HG03060 (cell line): ENCODE results near the gene SORBS1.
"Not testable (repeated sequence)": the region's sequence is repeated elsewhere in the genome, so short reads cannot be mapped to it uniquely, and the experiment has no call there.

Source experiments
- ATAC-seq: cut with Tn5 transposase; IDR thresholded peaks from one replicate; pipeline ENCODE4 v1.9.1; 2021; ENCODE audit warnings: low read depth, moderate number of reproducible peaks; ENCODE audit not compliant: unreplicated experiment

SORBS1 gene

DNA sequence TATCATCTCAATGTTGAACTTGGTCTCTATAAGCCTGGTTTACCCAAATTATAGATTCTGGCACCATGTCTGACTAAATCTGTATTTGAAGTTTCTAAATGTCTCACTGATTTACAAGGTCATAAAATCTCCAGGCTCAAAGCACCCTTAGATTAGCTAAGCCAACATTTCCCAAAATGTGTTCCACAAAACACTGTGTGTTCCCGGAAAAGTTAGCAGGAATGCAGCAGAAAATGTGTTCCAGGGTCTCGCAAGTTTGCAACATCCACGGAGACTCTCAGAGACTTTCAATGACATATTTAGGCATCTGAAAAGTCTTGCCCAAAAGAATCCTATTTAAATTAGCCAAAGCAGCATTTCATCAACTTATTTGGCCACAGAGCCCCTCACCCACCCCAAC is 91.9 kb downstream of the SORBS1 start:
- no peak for ATAC-seq

DNA sequence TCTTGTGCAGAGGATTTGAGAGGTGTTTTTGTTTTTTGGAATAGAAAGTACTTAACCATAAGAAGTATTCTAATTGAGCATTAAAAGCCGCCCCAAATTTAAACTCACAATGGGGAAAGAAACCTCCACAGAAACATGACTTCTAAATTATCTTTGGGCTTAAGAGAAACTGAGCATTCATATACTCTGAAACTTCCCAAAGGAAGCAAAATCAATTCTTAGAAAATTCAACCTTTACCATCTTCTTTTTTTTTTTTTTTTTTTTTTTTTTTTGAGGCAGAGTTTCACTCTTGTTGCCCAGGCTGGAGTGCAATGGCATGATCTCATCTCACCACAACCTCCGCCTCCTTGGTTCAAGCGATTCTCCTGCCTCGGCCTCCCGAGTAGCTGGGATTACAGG is 93.5 kb downstream of the SORBS1 start:
- not testable (repeated sequence) for ATAC-seq

DNA sequence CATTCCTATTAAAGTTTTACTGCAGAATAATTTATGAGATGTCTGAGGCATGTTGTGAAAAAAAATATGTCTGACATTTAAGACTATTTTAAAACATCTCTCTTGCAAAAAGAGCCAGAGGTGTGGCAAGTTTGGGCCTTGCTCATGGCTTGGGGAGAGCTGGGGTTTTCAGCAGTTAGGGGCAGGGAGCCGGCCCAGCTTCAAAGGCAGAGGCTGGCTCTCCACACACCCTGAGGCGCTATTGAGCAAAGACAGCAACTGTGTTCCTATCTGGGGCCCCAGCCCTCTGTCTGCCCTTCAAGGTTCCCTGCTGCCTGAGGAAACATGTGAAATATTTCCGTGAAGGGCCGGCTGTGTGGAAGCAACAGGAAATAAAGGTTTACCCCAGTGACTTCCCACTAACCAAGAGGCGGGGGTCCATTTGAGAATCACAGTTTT is 94.0 kb downstream of the SORBS1 start:
- ATAC-seq = no peak

DNA sequence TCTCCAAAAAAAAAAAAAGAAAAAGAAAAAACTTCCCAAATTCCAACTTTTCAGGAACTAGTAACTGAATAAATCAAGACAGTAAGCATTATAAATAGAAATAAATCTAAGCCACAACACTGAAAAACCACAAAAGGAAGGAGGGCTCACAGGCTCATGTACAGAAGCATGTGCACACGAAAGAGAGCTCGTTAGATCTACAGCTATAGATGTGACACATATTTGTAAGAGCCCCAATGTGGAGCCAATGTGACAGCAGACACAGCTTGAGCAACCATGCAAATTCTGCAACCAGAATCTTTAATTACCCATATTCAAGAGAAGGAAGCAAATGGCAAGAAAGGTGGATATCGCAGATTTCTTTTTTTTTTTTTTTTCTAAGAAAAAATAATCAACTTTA is 94.7 kb downstream of the SORBS1 start:
- ATAC-seq = no peak

DNA sequence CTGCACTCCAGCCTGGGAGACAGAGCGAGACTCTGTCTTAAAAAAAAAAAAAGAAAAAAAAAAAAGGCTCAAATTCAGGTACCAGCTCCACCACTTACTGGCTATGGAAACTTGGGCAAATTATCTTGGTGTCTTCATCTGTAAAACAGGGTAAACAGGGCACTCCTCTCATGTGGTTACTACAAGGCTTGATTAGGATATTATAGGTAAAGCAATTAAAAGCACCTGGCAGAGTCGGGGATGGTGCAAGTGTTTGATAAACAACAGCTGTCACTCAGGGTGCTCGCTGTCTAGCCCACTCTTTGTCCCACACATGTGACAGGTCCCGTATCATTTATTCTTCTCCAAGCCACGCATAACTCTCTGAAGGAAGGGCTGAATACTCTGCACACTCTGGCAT is 96.9 kb downstream of the SORBS1 start:
- ATAC-seq = no peak

DNA sequence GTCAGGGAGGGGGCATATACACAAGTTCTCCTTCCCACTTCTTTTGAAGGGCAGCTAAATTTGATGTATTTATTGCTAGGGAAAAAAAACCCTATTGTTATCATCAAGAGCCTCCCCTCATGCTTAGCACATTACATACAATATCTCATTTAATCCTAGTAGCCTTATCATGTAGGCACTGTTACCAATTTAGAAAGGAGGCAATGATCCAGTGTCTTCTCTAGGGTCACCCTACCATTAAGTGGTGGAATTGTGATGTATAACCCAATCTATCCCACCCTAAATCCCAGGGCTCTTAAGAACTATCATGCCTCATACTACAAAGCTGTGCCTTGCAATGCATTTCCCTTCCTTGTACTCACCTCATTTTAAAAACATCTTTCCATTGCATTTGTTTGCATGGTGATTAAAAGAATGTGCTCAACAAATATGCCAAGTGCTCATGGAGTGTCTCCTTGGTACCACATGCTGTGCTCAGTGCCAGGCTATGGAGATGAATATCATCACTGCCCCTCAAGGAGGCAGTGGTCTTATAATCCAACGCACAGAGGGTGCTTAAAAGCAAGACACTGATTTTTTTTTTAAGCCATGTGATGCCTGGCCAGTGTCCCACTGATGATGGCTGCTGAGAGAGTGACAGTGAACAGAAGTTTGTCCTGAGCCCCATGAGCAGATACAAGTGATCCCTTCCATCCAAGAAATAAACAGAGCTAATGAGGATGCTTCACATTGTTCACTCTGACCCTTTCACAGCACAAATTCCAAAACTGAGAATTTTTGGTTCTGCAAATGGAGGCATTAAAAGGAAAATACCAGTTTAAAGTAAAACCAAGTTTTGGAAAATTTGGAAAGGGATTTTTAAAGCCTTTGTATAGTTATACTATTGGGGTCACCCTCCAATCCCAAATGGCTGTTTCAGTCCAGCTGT is 98.2 kb downstream of the SORBS1 start:
- ATAC-seq = no peak

DNA sequence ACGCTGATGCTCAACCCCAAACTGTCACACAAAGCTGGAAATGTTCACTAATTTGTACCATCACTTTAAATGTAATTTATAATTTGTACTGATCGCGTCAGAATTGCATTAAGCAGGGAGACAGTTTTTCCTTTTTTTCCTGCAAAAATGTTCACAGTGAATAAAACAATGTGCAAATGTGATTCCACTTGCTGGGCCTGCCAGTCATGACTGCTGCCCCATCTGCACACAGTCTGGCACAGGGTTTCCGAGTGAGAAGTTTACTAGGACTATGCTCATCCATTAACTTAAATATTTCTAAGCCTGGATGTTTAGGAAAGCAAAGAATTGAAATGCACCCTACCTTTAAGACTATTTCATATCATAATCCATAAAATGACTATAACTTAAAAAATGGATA is 99.6 kb downstream of the SORBS1 start:
- no peak for ATAC-seq

DNA sequence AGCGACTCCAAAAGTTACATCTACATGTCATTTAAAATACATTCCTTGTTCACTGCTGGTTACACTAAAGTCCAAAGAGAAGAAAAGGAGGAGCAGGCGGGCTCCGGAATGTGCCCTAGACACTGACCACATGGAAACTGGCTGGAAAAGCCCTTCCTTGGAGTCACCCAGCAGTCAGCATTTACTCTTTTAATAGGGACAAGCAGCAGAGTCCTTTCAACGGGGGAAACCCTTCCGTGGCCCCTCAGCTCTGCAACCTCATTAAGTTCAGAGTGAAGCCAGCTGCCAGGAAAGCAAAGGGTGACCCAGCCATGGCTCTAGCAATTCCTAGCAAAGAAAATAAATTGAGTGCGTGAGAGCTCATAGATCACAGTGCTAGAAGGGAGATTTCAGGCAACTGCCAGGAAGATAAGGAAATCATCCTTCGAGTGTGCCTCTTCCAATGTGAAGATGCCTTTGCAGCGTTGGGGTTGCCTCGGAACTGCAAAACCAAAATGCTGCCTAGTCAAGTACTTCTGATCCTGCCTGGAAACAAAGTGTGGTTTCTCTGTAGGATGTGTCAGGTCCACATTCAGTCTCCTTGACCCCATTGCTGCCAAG is 101.6 kb downstream of the SORBS1 start:
- ATAC-seq = no peak

DNA sequence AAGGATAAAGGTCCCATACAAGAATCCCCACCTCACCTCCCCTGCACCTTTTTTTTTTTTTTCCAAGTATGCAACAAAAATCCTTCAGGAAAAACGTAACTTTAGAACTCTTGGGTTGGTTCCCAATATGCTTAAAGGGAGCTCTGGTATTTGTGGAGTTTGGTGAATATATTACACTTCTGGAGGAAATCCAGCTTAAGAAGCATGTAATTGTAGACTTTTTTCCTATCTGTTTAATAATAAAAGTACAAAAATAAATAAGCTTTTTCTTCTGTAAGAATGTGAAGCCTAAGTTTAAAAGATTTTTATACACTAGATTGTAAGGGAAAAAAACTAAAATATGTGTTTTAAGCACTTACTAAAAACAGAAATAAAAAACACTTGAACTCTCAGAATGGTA is 102.3 kb downstream of the SORBS1 start:
- no peak for ATAC-seq

DNA sequence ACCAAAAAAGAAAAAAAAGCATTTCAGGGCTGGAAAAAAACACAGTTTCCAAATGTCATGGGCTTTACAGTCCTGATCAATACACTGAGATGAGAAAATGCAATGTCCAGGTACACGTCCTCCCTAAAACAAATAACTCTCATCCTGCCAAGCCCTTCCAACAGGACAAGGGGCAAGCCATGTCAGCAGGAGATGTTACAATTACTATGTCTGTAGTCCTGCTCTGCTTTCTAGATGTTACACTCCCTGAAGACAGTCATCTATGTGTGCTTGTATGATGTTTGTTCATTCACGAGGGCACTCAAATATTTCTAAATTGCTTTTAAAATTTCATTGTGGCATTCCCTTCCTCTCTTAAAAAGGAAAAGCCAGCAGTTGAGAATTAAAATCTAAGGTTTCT is 103.2 kb downstream of the SORBS1 start:
- ATAC-seq = no peak

DNA sequence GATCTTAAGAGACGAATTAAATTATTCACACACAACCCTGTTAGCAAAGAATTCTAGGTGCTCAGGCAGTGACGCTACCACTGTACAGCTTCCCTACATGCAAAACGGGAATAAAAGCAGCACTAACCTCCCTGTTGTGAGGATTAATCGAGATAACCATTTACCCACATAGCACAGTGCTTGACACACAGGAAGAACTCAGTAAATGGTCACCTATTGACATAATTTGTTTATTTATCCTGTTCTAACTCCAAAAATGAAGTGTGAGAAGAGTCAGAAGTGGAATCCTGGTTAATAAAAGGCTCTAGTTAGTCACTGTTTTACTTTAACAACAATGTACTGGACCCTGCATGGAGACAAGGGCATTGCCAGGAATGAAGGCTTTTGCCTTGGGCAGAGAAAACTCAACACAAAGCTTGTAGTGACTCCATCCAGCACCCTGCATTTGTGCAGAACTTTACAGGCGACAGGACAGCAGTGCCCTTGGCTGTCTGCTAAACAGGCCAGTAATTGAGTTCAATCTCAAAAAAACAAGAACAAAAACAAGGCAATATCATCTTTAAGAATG is 103.8 kb downstream of the SORBS1 start:
- ATAC-seq = no peak

DNA sequence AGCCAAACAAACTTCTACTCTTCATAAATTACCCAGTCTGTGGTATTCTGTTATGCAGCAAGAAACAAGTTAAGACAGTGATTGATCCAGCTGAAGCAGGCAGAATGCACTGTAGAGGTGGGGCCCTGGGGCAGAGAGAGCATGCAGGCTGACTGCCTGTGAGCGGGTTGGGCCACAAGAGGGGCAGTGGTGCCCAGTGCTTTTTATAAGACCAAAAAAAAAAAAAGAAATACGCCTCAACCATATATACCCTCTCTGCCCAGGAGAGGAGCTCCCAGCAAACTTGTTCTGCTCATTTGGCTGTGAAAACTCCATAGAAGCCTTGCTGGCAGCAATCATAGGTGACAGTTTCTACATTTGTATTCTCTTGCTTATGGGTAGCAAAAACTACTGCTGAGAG is 104.7 kb downstream of the SORBS1 start:
- no peak for ATAC-seq

DNA sequence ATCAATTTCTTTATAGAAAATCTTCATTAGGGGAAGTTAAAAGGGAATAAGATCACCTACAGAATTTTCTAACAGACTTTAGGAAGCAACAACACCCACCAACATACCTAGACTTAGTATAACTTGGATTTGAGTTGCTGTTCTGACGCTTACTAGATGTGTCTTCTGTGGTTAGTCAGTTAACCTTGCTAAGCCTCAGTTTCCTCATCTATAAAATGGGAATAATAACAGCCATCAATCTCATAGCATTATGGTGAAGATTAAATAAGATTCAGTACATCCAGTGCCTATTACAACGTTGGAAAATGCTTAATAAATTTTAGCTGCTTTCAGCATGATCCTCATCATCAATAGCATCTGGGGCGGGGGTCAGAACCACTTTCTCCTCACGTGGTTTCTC is 106.2 kb downstream of the SORBS1 start:
- ATAC-seq = no peak

DNA sequence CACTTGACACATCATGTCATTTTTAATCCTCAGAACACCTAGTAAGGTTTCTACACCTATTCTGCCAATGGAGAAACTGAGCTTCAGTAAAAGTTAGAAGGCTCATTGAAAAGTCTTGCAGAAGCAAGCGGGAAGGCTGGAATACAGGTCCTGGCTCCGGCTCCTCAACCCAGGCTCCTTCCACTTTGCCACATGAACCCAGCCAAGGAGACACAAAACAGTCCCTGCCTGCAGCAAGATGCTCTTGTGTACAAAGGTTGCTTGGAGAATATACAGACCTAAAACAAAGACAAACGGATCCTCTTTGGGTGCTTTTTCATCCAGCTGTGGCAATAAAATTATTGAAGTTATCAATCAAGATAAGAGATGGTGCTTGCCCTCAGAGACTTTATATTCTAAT is 106.8 kb downstream of the SORBS1 start:
- ATAC-seq = no peak

DNA sequence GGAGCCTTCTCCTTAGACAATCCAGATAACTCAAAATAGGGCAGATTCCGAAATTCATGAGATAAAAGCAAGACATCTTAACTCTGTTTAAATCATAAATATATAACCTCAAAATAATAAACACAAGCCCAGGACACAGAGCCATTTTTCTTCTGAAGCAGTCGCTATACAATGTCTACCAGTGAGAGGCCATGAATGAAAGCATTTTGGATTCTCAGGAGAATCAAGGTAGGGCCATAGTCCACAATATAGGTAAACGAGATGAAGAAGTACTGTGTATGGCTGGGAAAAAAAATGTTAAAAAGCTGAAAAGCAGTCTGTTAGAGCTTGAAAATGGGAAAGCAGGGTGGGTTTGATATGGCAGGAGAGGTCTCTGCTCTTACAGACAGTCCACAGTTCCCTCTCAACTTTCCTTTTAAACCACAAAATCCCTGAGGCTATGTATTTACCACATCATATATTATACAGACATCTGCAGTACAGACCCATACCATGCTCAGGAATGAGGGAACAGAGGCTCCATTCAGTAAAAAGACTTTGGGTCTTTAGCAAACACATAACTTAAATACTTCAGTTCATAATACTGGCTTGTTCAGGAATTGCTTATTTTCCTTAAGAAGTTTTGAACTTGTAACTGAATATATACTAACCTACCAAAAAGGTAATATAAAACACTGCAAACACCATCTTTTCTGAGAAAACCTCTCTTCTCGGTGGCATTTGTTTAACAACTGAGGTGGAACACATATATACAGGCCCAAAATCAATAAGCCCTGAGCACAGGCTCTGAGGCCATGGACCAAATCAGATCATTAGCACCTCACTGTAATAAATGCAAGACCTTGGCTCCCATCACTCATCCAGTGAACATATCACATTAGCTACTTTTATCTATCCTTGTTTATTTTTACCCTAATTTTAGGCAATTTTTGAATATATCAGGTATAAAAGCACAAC is 109.3 kb downstream of the SORBS1 start:
- ATAC-seq = no peak

DNA sequence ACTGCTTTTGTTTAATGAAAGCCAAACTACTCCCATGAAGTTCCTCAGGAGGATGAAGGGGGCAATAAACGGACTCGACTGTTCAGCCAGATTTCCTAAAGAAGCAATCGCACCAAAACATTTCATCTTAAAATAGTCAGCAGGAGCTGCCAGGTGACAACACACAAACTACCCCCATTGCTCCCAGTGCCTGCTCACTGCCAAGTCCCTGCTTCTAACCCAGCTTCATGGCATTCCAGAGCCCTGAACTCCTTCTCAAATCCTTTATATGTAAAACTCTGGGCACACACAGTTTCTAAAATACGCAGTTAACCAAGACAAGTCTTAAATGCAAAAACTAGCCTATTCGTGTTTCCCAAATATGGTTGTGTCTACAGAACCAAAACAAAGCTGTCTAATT is 110.0 kb downstream of the SORBS1 start:
- ATAC-seq = no peak

DNA sequence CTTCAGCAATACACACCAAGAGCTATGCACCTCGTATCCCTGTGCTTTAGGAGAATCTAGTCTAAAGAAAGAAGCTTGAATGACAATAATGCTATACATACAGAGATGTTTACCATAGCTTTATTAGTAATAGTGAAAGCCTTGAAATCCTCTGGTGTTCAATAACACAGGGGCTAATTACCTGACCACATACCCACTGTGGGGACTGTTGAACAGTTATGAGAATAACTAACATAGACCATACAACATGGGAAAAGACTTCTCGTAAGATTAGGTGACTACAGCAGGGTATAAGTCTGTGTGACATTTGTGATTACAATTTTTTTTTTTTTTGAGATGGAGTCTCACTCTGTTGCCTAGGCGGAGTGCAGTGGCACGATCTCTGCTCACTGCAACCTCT is 111.0 kb downstream of the SORBS1 start:
- ATAC-seq = no peak

DNA sequence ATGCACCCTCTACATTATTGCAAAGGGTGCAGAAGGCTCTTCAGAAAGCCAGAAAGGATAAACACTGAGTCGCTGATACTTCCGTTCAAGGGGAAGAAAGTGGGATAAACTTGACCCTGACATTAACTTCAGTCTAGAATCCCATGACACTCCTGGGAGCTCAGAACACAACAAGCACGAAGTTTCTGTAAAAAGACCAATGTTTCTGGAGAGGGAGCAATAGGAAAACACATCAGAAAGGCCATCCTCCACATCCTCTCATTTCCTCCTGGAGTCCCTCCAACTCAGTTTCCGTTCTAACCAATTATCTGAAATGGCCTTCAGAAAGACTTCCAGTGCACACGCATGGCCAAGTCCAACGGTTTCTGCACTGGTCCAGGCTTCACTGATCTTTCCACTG is 113.5 kb downstream of the SORBS1 start:
- ATAC-seq = no peak

DNA sequence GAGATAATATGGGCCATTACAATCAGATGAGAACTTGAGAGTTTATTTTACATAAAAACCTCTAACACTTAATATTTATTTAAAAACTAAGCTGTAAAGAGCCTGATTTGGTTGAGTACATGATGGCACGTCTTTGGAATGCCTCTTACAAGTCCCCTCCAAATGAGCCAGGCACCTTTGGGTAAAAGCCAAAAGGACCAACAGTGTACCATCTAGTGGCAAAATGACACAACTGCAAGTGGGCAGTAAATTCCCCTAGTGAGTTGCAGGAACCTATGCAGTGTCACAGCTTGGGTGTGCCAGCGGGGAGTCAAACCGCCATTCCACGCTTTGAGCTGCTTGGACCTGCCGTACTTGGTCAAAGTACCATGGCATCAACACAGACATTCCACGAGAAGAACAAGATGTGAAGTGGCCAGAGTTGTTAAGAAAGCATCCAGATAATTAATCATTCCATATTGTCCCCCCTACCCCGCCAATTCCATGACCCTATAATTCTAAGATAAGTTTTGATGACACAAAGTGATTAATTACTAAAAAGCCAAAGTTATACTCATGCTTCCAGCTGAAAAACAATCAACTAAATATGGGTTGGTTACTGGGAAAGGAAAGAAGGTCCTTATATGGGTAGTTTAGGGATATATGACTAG is 115.2 kb downstream of the SORBS1 start:
- no peak for ATAC-seq

DNA sequence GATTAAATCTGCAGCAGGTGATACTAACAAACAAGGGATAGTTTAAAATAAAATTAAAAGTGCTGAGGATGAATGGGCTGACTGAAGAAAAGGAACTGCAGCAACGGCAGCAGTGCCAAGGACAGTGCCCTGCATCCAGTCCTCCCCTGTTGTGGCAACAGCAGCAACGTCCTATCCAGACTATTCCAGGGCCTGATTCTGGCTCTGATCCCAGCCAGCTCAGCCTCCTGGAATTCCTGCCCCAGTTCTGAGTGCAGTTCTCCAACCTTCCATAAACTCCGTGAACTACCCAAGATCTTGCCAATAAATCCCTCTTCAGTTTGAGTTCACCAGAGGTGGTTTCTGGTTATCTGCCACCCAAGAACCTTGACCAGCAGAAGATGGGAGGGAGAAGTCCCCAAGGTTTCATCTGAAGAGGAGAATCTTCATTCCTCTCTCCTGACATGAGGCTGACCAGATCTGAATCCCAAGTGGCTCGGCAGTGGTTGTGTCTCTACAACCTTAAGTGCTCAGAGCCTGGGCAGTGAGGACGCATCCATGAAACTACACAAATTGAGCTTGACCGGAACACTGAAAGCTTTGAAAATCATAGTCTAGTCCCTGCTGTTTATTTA is 115.8 kb downstream of the SORBS1 start:
- no peak for ATAC-seq
